ENCODE data around the gene URB1.

GRCh38 chr21:32281531-32281930 lies 111.3 kb downstream of the URB1 start:
- TF ChIP-seq CTCF (IDR thresholded peaks at IDR 0.05) (no peak), POLR2A (IDR thresholded peaks at IDR 0.05) (no peak)

Measured in heart left ventricle (tissue), 13 donors.